Ascending aorta (tissue), 2 donors: ENCODE measurements around the gene CAMTA1. TPM values are rescaled to one million over a fixed set of nuclear protein-coding genes. Genes with fewer than 3 reads are reported as not detected.

Experiments used
- DNase-seq, 2 donors: peaks; one replicate each; pipeline ENCODE4 v3.0.0-alpha.2; 2019; ENCODE audit warnings: low spot score in 2 of 2
- H3K27ac ChIP-seq, 2 donors: fragments of 200-600 bp; sonication (generic); one replicate each; pipeline ENCODE4 v1.5.1; 2016 to 2017; ENCODE audit warnings: mild to moderate bottlenecking in 1 of 2
- H3K27me3 ChIP-seq: fragments of 200-600 bp; sonication (generic); one replicate; pipeline ENCODE4 v1.5.1; 2017
- H3K36me3 ChIP-seq, 2 donors: fragments of 200-600 bp; sonication (generic); one replicate each; pipeline ENCODE4 v1.5.1; 2016
- H3K4me1 ChIP-seq, 2 donors: fragments of 200-600 bp; sonication (generic); one replicate each; pipeline ENCODE4 v1.5.1; 2016 to 2017; ENCODE audit warnings: mild to moderate bottlenecking in 1 of 2
- H3K4me3 ChIP-seq, 2 donors: fragments of 200-600 bp; sonication (generic); one replicate each; pipeline ENCODE4 v1.5.1; 2016 to 2017; ENCODE audit warnings: mild to moderate bottlenecking in 1 of 2
- H3K9me3 ChIP-seq, 2 donors: fragments of 200-600 bp; sonication (generic); one replicate each; pipeline ENCODE4 v1.5.1; 2016
- CTCF ChIP-seq, 3 experiments: fragments of 200-600 bp in 2 of 3; fragments of 450-650 bp in 1 of 3; sonication (generic) in 2 of 3; IDR thresholded peaks; one replicate each; pipeline ENCODE4 v1.5.1; 2016 to 2019; ENCODE audit warnings: antibody characterized with exemption in 3 of 3, mild to moderate bottlenecking in 1 of 3, moderate library complexity in 1 of 3
- intact Hi-C: fragments of 100-400 bp; cut with DNase I; formaldehyde crosslinking; loops from one replicate; pipeline ENCODE4 v1.15.1; 2023
- total RNA-seq: library from RNA; depleted of rRNA; stranded (reverse); fragments of >200 nt; gene quantifications from one replicate; pipeline ENCODE4 v1.1.0, GENCODE V29; 2016

Gene CAMTA1
- total RNA-seq, 1 donor from 2014 or later, result 53.3 TPM

DNA sequence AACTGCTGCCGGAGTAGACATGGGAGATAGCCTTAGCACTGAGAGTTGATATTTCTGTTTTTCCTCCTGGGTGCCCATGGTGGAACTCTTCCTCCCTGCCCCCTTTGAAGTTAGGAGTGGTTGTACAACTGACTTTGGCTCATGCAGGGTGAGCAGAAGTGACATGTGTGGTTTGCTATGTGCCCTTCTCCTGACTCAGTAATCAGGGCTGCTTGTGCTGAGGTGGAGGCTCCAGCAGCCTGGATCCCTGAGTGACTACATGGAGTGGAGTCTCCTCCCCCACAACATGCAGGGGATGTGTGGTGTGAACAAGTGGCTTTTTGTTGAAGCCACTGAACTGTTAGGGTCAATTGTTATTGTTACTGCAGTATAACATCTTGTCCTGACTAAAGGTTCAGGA lies 261.6 kb downstream of the CAMTA1 start:
- DNase-seq, result peak in 1 of 2 donors; percentile 4
- no peak overlapping the region for H3K4me3 ChIP-seq
- no peaks in the 10 kb centered on the region for H3K27me3 ChIP-seq
- H3K36me3 ChIP-seq, result no peaks in the 10 kb centered on the region
- TF ChIP-seq CTCF (IDR thresholded peaks at IDR 0.05), result no peak
- intact Hi-C loops, result no loop called here
- H3K4me1 ChIP-seq, result no peaks in the 10 kb centered on the region
- no peak overlapping the region for H3K27ac ChIP-seq
- no peaks in the 10 kb centered on the region for H3K9me3 ChIP-seq

DNA sequence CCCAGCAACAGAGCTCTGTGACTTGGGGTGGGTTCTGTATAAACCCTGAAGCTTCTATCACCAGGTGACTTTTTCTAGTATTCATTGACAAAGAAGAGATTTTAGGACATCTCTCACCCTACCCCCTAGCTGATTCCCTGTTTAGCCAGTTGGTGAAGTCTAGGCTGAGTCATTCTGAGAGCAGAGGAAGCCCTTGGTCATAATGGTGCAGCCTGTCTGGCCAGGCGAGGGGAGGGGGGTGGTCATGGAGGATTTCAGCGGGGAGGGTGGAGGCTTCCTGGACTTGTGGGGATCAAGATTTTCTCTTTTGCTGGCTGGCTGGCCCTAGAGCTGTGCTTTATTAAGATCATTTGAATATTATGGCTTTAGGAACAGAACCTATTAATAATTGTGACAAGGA lies 262.6 kb downstream of the CAMTA1 start:
- TF ChIP-seq CTCF (IDR thresholded peaks at IDR 0.05), result no peak
- Histone ChIP-seq H3K36me3 (no peaks in the 10 kb centered on the region), H3K9me3 (no peaks in the 10 kb centered on the region), H3K4me1 (no peaks in the 10 kb centered on the region), H3K27ac (no peak overlapping the region), H3K4me3 (no peak overlapping the region), H3K27me3 (no peaks in the 10 kb centered on the region)
- no peak for DNase-seq
- intact Hi-C loops, result no loop called here

DNA sequence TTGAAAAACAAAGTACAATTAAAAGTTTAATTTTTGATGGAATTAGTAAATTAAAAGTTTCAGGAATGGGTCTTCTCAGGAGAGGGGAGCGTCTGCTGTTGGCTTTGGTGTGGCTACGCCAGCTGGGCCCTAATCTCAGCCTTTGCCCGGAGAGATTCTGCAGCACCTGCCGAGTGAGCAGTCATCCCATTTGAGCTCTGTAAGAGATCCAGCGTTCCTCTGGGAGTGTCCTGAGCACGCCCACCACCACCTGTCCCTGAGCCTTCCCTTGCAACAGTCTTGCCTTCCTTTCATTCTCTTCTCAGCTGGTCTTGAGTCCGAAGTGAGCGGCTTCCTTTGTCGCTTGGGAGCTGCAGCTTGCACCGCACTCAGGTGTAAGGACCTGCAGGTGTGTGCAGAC lies 263.1 kb downstream of the CAMTA1 start:
- Histone ChIP-seq H3K9me3 (no peaks in the 10 kb centered on the region), H3K4me3 (no peak overlapping the region), H3K4me1 (no peaks in the 10 kb centered on the region), H3K36me3 (no peaks in the 10 kb centered on the region), H3K27me3 (no peaks in the 10 kb centered on the region), H3K27ac (no peak overlapping the region)
- DNase-seq, result peak in 1 of 2 donors; percentile 34
- TF ChIP-seq CTCF (IDR thresholded peaks at IDR 0.05), result no peak
- intact Hi-C loops, result no loop called here

DNA sequence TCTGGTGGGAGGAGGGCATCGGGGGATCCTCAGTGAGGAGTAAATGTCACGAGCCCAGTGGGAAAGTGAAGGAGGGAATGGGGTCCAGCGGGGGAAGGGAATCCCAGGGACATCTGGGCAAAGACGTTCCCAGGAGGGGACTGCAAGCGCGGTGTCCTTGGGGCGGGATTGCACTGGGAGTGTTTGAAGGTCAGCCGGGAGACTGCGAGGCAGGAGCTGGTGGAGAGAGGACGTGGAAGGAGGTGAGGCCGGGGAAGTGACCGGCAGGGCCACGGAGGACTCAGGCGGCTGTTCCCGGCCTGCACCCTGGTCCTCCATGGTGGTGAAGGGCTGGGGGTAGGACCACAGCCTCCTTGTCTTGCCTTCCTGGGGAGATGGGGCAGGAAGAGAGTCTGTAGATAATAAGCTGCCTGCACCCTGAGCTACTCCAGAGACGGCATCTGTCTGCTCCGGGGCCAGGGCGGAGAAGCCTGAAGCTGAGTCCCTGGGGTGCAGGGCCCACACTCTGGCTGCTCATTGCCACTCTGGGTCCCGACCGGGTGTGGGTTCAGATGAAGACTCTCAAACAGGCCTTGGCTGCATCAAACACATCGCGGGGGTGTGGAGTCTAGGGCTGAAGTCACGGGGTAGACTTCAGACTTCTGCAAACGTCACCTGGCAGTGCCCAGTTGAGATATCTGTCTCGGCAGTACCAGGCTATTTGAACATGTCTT lies 264.8 kb downstream of the CAMTA1 start:
- intact Hi-C loops, result no loop called here
- H3K9me3 ChIP-seq, result no peaks in the 10 kb centered on the region
- H3K27ac ChIP-seq, result no peak overlapping the region
- peak in 1 of 2 donors; percentile 54 for DNase-seq
- H3K27me3 ChIP-seq, result no peaks in the 10 kb centered on the region
- H3K4me1 ChIP-seq, result no peaks in the 10 kb centered on the region
- no peak for TF ChIP-seq CTCF (IDR thresholded peaks at IDR 0.05)
- H3K36me3 ChIP-seq, result no peaks in the 10 kb centered on the region
- no peak overlapping the region for H3K4me3 ChIP-seq

GRCh38 chr1:7050751-7051665 lies 265.8 kb downstream of the CAMTA1 start:
- Histone ChIP-seq H3K4me3 (no peak overlapping the region), H3K9me3 (no peaks in the 10 kb centered on the region), H3K27ac (no peak overlapping the region), H3K36me3 (no peaks in the 10 kb centered on the region), H3K27me3 (no peaks in the 10 kb centered on the region), H3K4me1 (no peaks in the 10 kb centered on the region)
- no peak for TF ChIP-seq CTCF (IDR thresholded peaks at IDR 0.05)
- intact Hi-C loops, result no loop called here
- peak in 1 of 2 donors; percentile 33 for DNase-seq
